ENCODE data around the gene CDY2A. TPM values are rescaled to one million over a fixed set of nuclear protein-coding genes. Genes with fewer than 3 reads are reported as not detected.
"Not testable (repeated sequence)": the region's sequence is repeated elsewhere in the genome, so short reads cannot be mapped to it uniquely, and the experiment has no call there.

Gene CDY2A, protein sequence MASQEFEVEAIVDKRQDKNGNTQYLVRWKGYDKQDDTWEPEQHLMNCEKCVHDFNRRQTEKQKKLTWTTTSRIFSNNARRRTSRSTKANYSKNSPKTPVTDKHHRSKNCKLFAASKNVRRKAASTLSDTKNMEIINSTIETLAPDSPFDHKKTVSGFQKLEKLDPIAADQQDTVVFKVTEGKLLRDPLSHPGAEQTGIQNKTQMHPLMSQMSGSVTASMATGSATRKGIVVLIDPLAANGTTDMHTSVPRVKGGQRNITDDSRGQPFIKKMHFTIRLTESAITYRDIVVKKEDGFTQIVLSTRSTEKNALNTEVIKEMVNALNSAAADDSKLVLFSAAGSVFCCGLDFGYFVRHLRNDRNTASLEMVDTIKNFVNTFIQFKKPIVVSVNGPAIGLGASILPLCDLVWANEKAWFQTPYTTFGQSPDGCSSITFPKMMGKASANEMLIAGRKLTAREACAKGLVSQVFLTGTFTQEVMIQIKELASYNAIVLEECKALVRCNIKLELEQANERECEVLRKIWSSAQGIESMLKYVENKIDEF
- total RNA-seq = not detected

DNA sequence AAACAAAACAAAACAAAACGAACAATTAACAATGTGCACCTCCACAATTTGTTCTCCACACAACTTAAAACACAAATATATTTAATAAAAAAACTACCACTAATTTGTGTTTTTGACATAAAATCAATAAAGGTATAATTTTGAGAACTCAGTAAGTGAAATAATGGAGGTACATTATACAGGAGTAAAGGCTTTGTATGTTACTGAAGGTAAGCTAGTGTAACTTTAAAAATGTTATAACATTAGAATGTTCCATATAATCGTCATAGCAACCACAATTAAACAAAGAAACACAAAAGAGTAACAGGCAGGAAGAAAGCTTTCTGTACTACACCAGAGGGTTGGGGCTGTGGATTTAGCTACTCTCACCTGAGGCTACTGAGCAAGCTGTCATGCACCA, at the start of gene CDY2A:
Gene CDY2A, plus strand, starts transcription at position 301 of the 400 bp plus-strand sequence. CDS start 328 bp downstream, outside the sequence.
- H3K9me3 ChIP-seq (ENCODE audit: control insufficient read depth in 3 of 3, low read length in 3 of 3); H3K9ac ChIP-seq (ENCODE audit: low read depth in 1 of 3, low read length in 3 of 3); H3K4me3 ChIP-seq (ENCODE audit: low read length in 3 of 3); H3K4me1 ChIP-seq (ENCODE audit: control insufficient read depth in 3 of 3, insufficient read depth in 3 of 3, low read length in 3 of 3); H3K27ac ChIP-seq (ENCODE audit: low read depth, low read length); H3K27me3 ChIP-seq (ENCODE audit: control insufficient read depth in 3 of 3, insufficient read depth in 3 of 3, low read length in 3 of 3); H3K36me3 ChIP-seq (ENCODE audit: control insufficient read depth in 3 of 3, insufficient read depth in 3 of 3, low read length in 3 of 3): not testable (repeated sequence)

DNA sequence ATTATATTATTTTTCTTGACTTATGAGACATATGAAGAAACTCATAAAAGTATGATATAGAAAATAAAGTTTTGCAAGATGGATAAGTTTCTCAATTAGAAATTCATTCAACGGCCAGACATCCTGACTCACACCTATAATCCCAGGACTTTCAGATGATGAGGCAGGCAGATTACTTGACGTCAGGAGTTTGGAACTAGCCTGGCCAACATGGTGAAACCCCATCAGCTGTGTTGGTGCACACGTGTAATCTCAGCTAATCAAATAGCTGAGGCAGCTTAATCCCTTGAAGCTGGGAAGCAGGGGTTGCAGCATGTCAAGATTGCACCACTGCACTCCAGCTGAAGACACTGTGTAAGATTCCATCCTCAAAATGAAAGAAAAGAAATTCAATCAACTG, 28.0 kb upstream of the CDY2A start:
- H3K27ac ChIP-seq (ENCODE audit: low read depth, low read length); H3K9me3 ChIP-seq (ENCODE audit: control insufficient read depth in 3 of 3, low read length in 3 of 3); H3K36me3 ChIP-seq (ENCODE audit: control insufficient read depth in 3 of 3, insufficient read depth in 3 of 3, low read length in 3 of 3); H3K4me3 ChIP-seq (ENCODE audit: low read length in 3 of 3); H3K27me3 ChIP-seq (ENCODE audit: control insufficient read depth in 3 of 3, insufficient read depth in 3 of 3, low read length in 3 of 3); H3K4me1 ChIP-seq (ENCODE audit: control insufficient read depth in 3 of 3, insufficient read depth in 3 of 3, low read length in 3 of 3); H3K9ac ChIP-seq (ENCODE audit: low read depth in 1 of 3, low read length in 3 of 3): not testable (repeated sequence)

DNA sequence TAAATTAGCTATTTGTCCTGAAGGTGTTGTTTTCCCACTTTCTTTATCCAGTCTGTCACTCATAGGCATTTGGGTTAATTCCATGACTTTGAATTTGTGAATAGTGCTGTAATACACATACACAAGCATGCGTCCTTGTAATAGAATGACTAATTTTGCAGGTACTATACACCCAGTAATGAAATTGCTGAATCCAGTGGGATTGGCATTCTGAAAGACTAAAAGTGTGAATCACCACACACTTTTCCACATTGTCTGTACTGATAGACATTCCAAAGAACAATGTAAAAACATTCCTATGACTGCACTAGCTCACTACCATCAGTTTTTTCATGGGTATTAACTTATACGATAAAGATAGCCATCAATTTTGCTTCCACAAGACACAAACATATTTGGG, 27.3 kb upstream of the CDY2A start:
- not testable (repeated sequence) for H3K36me3 ChIP-seq (ENCODE audit: control insufficient read depth in 3 of 3, insufficient read depth in 3 of 3, low read length in 3 of 3); H3K27me3 ChIP-seq (ENCODE audit: control insufficient read depth in 3 of 3, insufficient read depth in 3 of 3, low read length in 3 of 3); H3K4me3 ChIP-seq (ENCODE audit: low read length in 3 of 3); H3K9me3 ChIP-seq (ENCODE audit: control insufficient read depth in 3 of 3, low read length in 3 of 3); H3K27ac ChIP-seq (ENCODE audit: low read depth, low read length); H3K9ac ChIP-seq (ENCODE audit: low read depth in 1 of 3, low read length in 3 of 3); H3K4me1 ChIP-seq (ENCODE audit: control insufficient read depth in 3 of 3, insufficient read depth in 3 of 3, low read length in 3 of 3)

DNA sequence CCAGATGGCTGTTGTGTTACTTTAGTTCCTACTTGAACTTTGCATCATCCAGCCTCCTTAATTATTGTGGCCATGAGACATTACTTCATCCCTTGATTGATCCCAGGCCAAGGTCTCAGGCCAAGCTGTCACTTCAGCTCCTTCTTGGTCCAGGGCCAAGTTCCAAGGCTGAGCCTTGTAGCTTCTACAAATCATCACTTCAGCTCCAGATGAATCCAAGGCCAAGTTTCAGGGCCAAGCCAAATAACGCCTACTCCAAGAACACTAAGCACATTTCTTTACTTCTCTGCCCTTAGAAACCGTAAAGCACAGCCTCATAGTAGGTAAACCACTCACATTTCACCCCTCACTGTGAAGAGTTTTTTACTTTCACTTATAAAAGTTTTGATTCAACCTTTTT, 1.7 kb upstream of the CDY2A start:
- H3K27me3 ChIP-seq (ENCODE audit: control insufficient read depth in 3 of 3, insufficient read depth in 3 of 3, low read length in 3 of 3); H3K4me3 ChIP-seq (ENCODE audit: low read length in 3 of 3): not testable (repeated sequence)

DNA sequence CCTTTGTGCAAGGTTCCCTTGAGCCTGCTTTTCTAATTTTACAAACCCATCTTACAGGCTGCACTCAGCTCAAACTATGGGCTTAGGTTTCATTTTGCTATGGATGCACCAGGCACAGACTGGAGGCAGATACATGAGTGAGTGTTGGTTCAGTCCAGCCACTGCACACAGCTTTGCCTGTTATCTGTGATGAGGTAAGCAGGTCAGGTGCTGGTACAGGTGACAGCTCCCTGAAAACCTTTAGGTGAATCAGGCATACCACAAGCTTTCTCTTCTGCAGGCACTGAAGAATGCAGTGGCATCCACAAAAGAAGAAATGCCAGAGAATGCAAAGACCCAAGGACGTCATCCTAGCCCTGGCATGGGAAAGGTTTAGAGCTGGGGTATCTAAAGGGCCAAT, 3.3 kb downstream of the CDY2A start:
- H3K4me3 ChIP-seq (ENCODE audit: low read length in 3 of 3); H3K9me3 ChIP-seq (ENCODE audit: control insufficient read depth in 3 of 3, low read length in 3 of 3); H3K4me1 ChIP-seq (ENCODE audit: control insufficient read depth in 3 of 3, insufficient read depth in 3 of 3, low read length in 3 of 3); H3K9ac ChIP-seq (ENCODE audit: low read depth in 1 of 3, low read length in 3 of 3); H3K27me3 ChIP-seq (ENCODE audit: control insufficient read depth in 3 of 3, insufficient read depth in 3 of 3, low read length in 3 of 3); H3K27ac ChIP-seq (ENCODE audit: low read depth, low read length); H3K36me3 ChIP-seq (ENCODE audit: control insufficient read depth in 3 of 3, insufficient read depth in 3 of 3, low read length in 3 of 3): not testable (repeated sequence)

More for the DNA sequence above, 1.7 kb upstream of the CDY2A start:
- not testable (repeated sequence) for H3K9ac ChIP-seq (ENCODE audit: low read depth in 1 of 3, low read length in 3 of 3); H3K27ac ChIP-seq (ENCODE audit: low read depth, low read length); H3K4me1 ChIP-seq (ENCODE audit: control insufficient read depth in 3 of 3, insufficient read depth in 3 of 3, low read length in 3 of 3); H3K9me3 ChIP-seq (ENCODE audit: control insufficient read depth in 3 of 3, low read length in 3 of 3); H3K36me3 ChIP-seq (ENCODE audit: control insufficient read depth in 3 of 3, insufficient read depth in 3 of 3, low read length in 3 of 3)

DNA sequence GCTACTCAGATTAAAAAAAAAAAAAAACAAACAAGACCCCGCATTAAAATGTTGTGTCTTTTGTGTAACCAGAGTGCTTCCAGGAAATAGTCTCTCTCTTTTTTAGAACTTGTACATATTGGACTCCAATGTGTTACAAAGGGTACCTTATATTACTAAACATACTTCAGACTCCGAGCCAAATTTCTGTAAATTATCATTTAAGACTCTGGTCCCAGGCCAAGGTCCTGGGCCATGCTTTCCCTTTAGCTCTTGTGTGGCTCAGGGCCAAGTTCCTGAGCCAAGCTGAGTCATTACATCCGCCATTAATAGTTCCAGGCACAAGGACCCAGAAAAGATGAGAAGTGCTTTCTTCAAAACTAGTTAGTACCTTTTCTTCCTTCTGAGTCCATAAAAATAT, 4.6 kb downstream of the CDY2A start:
- not testable (repeated sequence) for H3K9ac ChIP-seq (ENCODE audit: low read depth in 1 of 3, low read length in 3 of 3); H3K4me3 ChIP-seq (ENCODE audit: low read length in 3 of 3); H3K4me1 ChIP-seq (ENCODE audit: control insufficient read depth in 3 of 3, insufficient read depth in 3 of 3, low read length in 3 of 3); H3K27ac ChIP-seq (ENCODE audit: low read depth, low read length); H3K36me3 ChIP-seq (ENCODE audit: control insufficient read depth in 3 of 3, insufficient read depth in 3 of 3, low read length in 3 of 3); H3K27me3 ChIP-seq (ENCODE audit: control insufficient read depth in 3 of 3, insufficient read depth in 3 of 3, low read length in 3 of 3); H3K9me3 ChIP-seq (ENCODE audit: control insufficient read depth in 3 of 3, low read length in 3 of 3)

DNA sequence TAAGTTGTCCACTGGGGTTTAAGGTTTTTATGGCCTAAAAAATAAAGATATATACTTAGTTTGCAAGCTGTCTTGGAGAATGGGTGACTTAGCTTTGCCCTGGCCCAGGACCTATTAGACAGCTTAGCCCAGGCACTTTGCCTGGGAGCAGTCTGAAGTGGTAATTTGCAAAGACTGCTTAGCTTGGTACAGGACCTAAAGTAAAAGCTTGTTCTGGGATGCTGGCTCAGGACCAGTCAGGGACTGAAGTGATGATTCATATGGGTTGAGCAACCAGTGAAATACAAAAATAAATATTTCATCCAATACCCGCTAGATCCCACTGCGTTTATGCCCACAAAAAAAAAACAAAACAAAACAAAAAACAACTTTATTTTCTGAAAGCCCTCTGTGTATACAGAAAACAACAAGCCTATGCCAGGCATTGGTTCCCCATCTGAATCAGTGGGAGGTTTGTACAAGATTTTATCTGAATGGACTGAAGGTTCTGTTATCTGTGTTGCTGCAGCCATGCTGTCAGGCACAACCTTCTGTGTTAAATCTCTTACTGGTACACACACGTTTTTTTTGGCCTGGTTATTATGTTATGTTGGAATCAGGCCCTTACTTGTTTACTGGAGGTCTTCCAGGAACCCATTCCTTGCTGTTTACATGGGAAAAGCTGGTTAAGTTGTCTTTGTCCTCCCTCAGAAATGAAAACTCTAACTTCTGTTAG, 8.7 kb downstream of the CDY2A start:
- H3K9me3 ChIP-seq (ENCODE audit: control insufficient read depth in 3 of 3, low read length in 3 of 3); H3K27ac ChIP-seq (ENCODE audit: low read depth, low read length); H3K36me3 ChIP-seq (ENCODE audit: control insufficient read depth in 3 of 3, insufficient read depth in 3 of 3, low read length in 3 of 3); H3K27me3 ChIP-seq (ENCODE audit: control insufficient read depth in 3 of 3, insufficient read depth in 3 of 3, low read length in 3 of 3); H3K4me3 ChIP-seq (ENCODE audit: low read length in 3 of 3); H3K4me1 ChIP-seq (ENCODE audit: control insufficient read depth in 3 of 3, insufficient read depth in 3 of 3, low read length in 3 of 3); H3K9ac ChIP-seq (ENCODE audit: low read depth in 1 of 3, low read length in 3 of 3): not testable (repeated sequence)

DNA sequence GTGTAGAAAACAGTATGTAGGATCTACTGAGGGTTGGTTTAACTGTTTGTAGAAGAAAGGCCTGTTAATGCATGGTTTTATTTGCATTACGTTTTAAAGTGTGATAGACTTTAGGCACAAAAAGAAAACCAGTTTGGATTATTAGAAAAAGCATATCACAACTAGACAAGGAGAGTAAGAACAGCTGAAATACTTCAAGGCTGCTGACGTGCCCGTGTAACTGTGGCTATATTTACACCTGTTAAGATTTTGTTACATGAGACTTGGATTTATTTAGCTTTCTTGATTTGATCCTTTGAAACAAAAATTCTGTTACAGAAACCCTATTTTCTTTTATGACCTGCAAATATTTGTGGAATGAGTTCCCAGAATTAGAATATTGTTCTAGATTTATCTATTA, 9.3 kb downstream of the CDY2A start:
- not testable (repeated sequence) for H3K36me3 ChIP-seq (ENCODE audit: control insufficient read depth in 3 of 3, insufficient read depth in 3 of 3, low read length in 3 of 3); H3K4me3 ChIP-seq (ENCODE audit: low read length in 3 of 3); H3K9me3 ChIP-seq (ENCODE audit: control insufficient read depth in 3 of 3, low read length in 3 of 3); H3K9ac ChIP-seq (ENCODE audit: low read depth in 1 of 3, low read length in 3 of 3); H3K4me1 ChIP-seq (ENCODE audit: control insufficient read depth in 3 of 3, insufficient read depth in 3 of 3, low read length in 3 of 3); H3K27ac ChIP-seq (ENCODE audit: low read depth, low read length); H3K27me3 ChIP-seq (ENCODE audit: control insufficient read depth in 3 of 3, insufficient read depth in 3 of 3, low read length in 3 of 3)

DNA sequence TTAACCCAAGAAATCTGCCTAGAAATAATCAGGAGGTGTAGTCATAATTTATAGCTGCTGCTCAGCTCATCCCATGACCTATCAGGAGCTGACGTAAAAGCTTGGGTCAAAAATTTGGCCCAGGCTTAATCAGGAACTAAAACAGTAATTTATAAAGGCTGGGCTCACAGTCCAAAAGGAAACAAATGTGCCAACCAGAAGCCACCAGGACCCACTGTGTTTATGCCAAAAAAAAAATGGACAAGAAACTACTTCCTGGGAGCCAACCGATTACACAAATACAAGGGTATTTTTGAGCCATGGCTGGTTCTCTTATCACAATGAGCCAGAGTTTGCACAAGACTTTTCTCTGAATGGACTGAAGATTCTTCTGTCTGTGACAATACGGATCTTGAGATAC, 19.4 kb downstream of the CDY2A start:
- not testable (repeated sequence) for H3K36me3 ChIP-seq (ENCODE audit: control insufficient read depth in 3 of 3, insufficient read depth in 3 of 3, low read length in 3 of 3)

DNA sequence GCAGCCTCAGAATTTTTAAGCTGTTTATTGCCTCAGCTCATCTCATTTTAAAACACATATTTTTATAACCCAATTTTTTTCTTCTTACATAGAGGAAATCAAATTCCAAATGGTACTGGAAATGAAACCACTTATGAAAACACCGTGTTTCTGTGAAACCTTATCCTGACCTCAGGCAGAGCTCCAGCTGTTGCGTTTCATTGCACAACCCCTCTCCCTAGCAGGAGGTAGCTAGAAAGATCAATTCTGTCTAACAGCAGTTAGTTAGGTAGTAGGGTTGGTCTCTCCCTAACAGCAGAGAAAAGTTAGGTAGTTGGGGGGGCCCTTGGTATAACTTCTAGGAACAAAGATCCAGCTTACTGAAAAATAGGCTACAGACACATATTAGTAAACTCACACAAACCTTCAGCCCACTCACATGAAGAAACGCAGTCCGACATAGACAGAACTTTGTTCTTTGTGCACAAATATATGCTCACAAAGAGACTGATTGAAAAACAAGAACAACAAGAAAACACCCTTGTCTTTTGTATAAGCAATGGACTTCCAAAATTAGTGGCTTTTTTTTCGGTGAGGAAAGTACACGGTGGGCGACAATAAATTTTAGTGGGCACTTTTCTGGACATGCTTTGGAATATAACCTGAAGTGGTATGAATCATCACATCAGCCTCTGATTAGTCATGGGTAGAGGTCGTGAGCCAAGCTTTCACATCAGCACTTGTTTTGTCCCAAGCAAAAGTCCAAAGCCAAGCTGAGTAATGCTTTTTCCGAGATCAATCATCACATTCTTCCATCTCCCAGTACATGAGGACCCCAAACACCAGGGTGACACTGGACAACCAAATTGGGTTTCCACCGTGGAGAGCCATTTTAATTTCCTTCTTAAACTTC, 22.8 kb downstream of the CDY2A start:
- H3K27me3 ChIP-seq (ENCODE audit: control insufficient read depth in 3 of 3, insufficient read depth in 3 of 3, low read length in 3 of 3); H3K9me3 ChIP-seq (ENCODE audit: control insufficient read depth in 3 of 3, low read length in 3 of 3); H3K4me3 ChIP-seq (ENCODE audit: low read length in 3 of 3); H3K4me1 ChIP-seq (ENCODE audit: control insufficient read depth in 3 of 3, insufficient read depth in 3 of 3, low read length in 3 of 3); H3K9ac ChIP-seq (ENCODE audit: low read depth in 1 of 3, low read length in 3 of 3); H3K36me3 ChIP-seq (ENCODE audit: control insufficient read depth in 3 of 3, insufficient read depth in 3 of 3, low read length in 3 of 3); H3K27ac ChIP-seq (ENCODE audit: low read depth, low read length): not testable (repeated sequence)

More for the DNA sequence above, 19.4 kb downstream of the CDY2A start:
- H3K27ac ChIP-seq (ENCODE audit: low read depth, low read length); H3K4me1 ChIP-seq (ENCODE audit: control insufficient read depth in 3 of 3, insufficient read depth in 3 of 3, low read length in 3 of 3); H3K9ac ChIP-seq (ENCODE audit: low read depth in 1 of 3, low read length in 3 of 3); H3K27me3 ChIP-seq (ENCODE audit: control insufficient read depth in 3 of 3, insufficient read depth in 3 of 3, low read length in 3 of 3); H3K9me3 ChIP-seq (ENCODE audit: control insufficient read depth in 3 of 3, low read length in 3 of 3); H3K4me3 ChIP-seq (ENCODE audit: low read length in 3 of 3): not testable (repeated sequence)

Measured in skeletal muscle tissue (tissue), 4 donors.